ENCODE measurements around the gene HOXA6.

The HOXA6 gene

DNA sequence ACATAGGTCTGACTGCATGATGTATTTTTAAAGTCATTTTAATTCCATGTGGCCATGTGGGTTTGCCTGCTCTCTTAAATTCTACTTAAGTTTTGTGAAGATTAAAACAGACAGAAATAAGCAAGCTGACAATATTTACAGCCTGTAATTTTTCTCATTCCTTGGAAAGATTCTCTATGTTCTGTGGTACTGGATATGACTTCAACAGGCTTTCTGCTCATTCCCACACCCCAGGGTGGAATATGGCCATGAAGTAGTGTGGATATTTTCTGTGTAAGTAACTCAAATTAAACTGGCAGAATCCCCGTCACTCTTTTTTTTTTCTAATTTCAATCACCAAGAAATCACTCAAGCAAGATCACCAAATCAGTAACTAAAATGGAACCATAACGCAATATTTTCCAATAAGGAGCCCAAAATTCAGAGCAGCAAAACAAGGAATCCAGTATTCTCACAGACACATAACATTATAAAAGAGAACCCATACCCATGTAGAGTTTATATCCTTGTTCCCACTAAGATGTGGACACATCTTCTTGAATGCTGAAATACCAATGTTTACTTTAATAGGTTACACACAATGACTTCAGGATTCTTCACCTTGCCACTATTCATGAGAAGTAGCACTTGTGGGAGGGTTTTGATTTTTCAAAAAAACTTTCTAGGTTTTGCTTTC is 9.8 kb downstream of the HOXA6 start:
- no peak for DNase-seq (ENCODE audit: low spot score)

DNA sequence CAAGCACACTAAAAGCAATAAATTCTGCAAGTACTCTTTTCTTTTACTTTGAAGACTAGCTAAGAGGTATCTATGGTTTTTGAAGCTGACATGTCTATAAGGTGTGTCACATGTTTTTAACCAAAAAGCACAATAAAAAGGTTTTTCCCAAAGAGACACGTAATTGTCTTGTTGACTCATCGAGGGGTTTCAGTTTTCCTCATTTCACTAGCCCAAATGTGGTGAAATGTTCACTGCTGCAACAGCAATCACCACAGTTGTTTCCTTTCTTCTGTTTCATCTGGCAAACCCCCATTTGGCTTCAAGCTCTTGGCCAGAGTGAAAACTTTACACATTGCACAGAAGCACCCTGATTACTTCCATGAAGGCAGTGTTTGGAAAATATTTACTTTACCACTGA is 13.2 kb downstream of the HOXA6 start:
- peak; percentile 81 for DNase-seq (ENCODE audit: low spot score)

DNA sequence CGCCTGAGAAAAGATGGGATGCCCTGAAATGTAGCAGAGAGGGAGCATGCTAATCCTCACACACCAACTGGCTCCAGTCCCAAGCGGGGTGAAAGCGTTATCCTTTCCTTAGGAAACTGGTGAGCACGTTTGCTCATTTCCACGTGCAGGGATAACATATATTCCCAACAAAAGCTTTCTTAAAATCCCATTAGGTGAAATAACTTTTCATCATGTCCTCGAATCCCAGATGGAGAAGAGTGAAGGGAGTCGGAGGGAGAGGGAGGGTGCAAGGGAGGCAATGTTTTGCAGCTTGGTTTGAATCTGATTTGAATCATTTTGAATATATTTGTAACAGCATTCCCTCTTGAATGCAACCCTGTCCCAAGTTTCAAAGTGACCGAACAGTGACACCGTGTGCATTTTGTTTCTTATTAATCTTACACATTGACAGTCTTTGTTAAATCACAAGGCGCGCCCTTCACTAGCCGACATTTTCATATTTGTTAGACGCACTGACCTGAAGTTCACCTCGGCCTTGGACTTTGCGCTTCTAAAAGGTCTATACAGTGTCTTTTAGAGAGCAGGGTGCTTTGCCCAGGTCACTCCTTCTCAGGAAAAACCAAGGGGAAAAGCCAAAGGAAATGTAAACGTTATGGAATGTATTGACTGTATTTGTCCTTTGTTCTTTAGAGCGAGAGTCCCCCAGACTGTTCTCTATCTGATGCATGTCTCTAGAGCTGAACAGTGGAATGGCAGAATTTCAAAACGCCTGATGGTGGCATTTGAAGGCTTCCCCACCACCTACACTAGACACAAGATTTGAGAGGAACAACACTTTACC is 14.0 kb downstream of the HOXA6 start:
- DNase-seq (ENCODE audit: low spot score): no peak

DNA sequence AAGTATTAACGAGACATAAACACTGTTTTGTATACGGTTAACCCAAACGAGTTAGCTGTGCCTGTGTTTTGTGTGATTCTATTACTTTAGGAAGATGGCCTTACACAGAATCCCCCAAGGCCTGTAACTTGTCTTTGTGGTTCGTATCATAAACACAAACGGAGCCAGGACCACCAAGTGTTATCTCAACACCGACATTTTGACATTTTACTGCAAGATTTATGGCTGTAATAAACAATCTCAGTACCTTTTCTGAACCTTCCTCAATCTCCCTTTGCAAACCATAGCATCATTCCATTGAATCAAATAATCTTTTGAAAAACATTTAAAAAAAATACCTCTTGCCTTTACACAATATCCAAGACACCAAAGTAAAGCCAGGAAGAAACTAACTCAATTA is 14.6 kb downstream of the HOXA6 start:
- DNase-seq (ENCODE audit: low spot score): no peak

DNA sequence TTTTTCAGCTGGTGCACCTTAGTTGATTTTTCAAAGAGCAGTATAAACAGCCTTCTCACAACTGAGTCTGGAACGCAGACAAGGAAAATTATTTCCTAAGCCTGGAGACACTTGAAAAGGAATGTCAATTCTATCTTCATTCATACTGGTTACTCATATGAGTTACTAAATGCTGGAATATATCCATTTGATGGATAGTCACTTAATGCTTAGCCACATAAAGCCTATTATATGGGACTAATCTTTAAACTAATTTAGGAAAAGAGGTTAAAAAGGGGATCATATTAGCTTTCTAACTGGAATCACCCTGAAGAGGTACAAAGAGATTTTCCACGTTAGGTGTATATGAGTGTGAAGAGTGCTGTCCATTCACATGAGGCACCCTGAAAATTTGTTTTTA is 15.4 kb downstream of the HOXA6 start:
- DNase-seq (ENCODE audit: low spot score): no peak

DNA sequence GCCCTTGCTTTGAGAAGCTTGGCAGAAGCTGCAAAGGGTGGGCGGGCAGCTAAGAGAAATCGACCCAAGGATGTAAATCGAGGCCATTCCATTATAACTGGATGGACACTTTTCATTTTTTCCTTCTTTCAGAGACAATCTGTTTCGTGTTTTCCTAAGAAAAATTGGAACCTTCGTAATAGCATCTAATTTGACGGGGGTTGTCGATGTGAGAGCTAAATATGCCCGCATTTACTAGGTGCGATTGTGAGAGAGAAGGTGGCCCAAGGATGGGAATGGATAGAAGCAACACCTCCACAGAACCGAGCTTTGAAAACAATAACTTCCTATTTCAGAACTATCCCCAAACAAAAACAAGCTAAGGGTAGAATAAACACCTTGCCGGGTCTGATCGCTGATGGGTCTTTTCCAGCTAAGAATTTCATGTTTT is 16.2 kb downstream of the HOXA6 start:
- no peak for DNase-seq (ENCODE audit: low spot score)

DNA sequence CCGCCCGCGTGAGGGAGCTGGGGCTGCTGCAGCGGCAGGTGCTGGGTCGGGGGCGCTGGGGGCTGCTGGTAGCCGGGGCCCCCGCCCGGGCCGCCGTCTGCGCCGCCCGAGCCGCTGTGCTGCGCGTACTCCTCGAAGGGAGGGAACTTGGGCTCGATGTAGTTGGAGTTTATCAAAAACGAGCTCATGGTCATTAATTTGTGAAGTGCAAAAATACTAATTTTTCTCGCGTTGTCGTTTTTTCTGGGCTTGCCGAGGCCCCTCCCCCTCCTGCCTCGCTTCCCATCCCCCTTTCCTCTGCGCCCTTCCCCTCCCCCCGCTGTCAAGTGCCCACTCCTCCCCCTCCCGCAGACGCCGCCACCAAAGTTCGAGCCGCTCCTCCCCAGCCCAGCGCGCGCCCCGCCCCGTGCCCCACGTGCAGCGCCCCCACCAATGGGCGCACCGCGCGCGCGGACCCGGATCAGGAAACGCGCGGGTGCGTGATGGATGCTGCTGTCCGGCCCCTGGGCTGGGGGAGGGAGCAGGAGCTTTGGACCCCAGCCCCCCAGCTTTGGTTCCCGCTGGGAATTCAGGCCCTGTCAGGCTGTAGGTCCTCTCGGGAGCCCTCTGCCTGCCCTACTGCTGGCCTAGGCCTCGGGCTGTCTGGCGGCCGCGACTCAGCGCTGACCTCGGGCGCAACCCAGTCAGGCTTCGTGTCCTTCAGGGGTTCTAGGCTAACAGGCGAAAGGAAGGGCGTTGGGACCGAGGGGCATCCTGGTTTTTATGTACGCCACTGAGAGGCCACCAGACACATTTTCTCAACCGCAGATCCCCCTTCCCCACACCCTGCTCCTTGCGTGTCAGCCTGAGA is 16.8 kb downstream of the HOXA6 start, which contains the start of gene HOXA4:
Gene HOXA4, minus strand, starts transcription at position 218 of the 850 bp plus-strand sequence. Its CDS starts 24 bp downstream, at position 194.
- peak; percentile 60 for DNase-seq (ENCODE audit: low spot score)

DNA sequence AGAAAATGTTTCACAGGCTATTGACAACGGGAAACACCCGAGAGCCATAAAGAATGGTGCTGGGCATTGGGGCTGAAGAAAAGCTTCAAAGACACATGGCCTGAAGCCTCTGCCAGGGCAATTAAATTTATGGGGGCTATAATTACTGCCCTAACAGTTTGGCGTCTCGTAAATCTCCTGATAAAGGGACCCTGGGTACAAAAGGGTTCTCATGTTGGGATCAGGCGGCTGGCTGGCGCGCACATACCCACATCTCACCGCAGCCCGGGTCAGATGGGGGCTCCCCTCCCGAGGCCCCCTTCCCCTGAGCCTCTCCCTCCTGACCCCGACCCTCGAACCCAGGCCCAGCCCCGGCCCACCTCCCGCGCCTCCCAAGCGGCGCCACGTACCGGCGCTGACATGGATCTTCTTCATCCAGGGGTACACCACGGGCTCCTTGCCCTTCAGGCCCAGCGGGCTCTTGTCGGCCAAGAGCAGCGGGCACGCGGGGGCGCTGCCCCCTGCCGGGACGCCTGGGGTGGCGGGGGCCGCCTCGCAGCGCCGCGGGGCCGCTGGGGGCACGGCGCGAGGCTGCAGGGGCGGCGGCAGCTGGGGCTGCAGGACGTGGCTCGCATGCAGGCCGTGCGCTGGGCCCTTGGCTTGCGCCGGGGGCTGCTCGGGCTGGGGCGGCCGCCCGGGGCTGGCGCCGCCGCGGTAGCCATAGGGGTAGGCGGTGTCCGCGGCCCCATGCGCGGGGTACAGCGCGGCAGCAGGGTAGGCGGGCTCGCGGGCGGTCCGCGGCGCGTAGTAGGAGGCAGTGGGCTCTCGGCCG is 17.6 kb downstream of the HOXA6 start:
- no peak for DNase-seq (ENCODE audit: low spot score)

DNA sequence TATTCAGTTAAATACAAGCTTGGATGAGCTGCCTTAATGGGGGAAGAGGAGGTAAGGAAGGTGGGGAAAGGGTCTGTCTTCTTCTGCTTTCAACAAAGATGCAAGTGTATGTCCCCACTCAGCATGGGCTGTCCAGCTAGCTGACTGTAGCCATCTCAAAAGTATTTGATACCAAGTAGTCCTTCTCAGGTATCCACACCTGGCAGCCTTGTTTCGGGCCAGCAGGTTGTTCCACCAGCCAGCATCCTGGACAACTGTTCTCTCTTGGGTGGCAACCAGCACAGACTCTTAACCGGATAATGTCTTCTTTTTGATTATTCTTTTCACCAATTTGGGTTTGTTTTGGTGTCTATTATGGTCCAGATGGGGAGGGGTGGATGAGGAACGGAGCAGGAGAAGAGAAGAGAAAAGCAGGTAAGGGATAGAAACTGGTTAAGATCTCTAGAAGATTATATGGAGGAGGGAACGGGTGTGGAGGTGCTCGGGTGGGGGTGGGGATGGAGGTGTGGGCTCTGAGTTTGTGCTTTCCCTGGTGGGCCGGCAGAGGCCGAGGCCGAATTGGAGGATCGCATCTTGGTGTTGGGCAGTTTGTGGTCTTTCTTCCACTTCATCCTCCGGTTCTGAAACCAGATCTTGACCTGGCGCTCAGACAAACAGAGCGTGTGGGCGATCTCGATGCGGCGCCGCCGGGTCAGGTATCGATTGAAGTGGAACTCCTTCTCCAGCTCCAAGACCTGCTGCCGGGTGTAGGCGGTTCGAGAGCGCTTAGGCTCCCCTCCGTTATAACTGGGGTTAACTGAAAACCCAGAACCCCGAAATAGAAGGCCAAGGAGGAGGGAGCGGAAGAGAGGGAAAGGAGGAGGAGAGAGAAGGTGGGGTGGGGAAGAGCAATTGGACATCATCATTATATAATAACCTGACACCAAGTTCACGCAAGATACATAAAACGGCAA is 18.5 kb downstream of the HOXA6 start:
- no peak for DNase-seq (ENCODE audit: low spot score)

DNA sequence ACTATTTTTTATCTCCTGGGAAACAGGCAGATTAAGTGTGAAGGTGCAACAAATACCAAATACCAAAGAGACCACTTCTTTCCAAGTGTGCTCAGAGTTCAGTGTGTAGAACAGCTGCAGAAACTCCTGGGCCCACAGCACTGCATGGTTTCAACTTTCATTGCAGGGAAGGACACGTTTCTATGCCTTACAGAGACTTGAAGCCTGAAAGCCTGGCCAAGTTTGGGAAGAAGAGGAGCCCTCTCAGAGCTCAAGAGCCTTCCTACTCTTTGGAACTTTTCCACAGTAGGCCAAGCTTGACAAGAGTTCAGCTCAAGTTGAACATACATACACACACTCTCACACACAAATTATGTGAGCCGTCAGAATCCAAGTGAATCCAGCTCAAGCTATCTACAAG is 19.5 kb downstream of the HOXA6 start:
- no peak for DNase-seq (ENCODE audit: low spot score)

DNA sequence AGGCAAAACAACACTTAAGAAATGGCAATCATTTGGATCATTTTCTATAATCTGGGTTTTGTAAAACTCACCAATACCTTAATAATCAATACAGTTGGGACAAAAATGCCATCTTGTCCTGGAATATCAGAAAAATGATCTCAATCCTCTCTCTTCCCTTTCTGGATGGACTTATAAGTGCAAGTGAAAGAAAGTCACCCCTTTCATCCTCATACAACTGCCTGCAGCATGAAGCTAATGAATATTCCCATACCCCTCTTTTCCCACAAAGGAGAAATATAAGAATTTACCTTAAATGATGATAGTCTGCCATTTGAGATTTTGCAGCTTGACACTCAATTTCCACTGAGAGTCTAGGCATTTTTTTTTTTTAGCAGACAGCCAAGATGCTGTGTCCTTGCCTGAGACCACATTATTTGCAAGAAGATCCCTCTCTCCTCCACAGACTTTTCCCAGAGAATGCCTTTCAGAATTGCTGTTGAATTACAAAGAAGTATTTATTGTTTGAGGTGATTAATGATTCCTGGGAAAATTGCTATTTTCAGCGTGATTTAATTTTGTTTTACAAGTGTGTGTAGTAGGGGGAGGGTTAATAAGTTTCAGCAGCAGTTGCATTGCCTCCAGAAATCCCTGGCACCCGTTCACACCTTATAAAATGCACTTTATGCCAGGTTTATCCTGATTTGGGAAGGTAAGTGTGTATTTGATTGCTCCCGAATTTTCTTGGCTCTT is 20.8 kb downstream of the HOXA6 start:
- no peak for DNase-seq (ENCODE audit: low spot score)

DNA sequence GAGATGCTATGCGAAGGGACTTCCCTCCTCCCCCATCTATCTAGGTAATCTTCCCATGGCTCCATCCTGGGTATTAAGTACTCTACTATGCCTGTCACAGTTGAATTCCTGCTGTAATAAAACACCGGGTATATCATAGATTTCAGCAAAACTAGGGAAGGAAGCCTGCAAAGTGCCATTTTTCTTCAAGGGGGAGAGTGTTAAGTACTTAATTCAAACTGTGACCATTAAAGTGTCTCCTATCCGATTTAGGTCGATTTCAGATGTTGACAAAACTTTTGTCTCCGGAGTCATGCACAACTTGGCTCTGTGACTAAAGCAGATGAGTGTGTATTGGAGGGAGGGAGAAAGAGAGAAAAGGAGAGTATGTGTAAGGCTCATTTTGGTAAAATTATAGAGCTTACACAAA is 21.6 kb downstream of the HOXA6 start:
- DNase-seq (ENCODE audit: low spot score): no peak

DNA sequence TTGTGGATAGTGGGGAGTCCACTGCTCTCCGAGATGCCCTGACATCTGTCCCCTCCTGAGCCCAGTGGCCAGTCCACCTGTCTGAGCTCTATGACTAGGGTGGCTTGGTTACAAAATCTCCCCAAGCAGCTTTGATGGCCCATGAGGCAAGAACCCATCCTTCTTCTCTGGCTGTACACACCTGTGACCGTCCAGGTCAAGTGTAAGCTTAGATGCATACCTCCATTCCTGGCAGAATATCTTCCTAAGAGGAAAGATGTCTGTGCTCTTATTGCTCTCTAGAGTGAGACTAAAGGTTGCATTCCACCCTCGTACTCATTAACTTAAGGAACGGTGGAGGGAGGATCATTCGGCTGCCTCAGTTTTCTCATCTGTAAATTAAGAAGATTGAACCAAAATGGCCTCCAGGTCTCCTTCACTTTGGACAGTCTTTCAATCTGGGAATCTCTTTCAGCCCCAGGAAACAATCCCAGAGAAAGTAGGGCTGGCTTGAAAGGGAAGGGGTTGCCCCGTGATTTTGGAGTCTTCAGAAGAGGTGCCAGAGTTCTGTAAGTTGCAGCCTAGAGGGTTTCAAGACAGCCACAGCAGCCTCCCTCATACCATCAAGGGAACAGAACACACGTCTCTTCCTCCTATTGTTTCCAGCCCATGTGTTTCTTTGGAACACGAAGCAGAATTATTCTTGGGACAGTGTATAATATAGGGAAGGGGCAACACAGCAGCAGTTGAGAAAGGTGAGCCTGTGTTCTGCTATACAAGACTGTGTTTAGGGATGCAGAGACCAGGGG is 22.5 kb downstream of the HOXA6 start:
- DNase-seq (ENCODE audit: low spot score): no peak

DNA sequence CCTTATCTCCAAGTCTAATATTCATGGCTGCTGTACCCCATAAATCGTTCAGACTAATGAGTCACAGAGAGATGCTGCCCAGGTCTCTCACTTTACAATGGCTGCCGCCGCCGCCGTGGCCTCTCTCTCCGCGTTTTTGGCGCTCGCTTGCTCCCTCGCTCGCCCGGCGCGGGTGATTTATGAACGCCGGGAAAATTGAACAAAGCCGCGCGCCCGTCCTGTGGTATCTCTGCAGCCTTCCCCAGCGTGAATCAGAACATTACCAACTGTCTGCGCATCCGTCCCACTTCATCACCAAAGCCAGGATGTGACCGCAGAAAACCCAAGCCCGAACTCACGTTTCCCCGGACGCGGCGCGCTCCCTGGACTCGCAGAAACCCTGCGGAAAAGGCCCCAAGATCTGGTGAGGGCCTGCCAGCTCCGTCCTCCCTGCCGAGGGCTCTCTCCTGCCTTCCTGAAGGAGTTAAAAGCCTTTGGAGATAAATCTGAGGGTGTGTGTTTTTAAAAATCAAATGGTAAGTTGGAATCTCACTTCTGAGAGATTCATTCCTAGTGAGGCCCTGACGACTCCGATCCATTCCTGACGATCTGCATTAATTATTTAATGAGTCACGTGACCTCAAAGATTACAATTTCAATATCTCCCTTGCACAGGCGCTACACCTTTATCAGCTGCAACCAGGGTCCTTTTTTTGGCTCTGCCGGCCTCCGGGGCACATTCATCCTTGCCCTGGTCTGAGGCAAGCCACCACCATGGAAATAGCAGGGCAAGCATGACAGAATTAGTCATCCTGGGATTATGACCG is 23.3 kb downstream of the HOXA6 start:
- no peak for DNase-seq (ENCODE audit: low spot score)

DNA sequence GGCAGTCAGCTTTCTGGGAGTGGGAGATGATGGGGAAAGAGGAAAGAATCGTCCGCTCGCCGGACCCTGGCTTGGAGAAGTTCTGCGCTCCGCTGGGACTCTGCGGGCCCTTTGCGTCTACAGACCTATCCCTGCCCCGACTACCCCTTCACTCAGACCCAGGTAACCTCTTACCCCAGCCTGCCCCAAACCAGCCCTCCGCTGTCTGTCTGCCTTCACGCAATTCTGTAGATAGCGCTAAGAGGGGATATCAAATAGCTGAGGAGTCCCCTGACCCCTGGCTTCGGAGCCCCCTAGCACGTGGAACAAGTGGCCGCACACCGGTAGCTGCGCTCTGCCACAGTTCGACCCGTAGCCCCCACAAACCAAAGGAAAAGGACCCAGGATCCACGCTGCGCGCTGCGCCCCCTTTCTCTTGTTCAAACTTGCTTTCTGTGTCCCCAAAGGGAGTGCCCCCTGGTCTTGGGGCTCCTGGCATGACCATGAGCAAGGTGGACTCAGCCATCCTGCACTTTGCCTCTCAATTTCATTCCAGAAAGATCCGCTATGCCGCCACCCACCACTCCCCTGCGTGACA is 24.0 kb downstream of the HOXA6 start:
- DNase-seq (ENCODE audit: low spot score): no peak

DNA sequence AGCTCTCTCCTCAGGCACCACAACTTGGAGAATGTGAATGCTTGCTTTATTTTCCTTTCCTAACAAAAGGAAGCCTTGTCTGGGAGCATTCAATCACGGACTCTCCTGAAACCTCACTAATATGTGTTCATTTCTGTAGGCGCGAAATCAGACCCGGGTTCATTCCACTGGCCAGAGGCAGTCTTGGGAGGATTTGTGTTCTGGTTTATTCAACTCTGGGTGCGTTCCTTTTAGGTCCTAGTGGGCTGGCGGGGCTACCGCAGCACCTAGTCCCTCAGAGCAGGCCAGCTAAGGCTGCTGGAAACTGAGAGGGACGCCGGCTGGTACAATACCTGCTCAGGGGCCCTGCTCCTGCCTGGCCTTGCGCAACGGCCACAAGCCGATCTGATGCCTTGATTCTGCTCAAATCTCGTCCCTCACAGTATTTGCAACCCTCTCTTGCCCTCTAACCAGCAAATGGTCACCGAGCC is 24.5 kb downstream of the HOXA6 start:
- DNase-seq (ENCODE audit: low spot score): no peak

DNA sequence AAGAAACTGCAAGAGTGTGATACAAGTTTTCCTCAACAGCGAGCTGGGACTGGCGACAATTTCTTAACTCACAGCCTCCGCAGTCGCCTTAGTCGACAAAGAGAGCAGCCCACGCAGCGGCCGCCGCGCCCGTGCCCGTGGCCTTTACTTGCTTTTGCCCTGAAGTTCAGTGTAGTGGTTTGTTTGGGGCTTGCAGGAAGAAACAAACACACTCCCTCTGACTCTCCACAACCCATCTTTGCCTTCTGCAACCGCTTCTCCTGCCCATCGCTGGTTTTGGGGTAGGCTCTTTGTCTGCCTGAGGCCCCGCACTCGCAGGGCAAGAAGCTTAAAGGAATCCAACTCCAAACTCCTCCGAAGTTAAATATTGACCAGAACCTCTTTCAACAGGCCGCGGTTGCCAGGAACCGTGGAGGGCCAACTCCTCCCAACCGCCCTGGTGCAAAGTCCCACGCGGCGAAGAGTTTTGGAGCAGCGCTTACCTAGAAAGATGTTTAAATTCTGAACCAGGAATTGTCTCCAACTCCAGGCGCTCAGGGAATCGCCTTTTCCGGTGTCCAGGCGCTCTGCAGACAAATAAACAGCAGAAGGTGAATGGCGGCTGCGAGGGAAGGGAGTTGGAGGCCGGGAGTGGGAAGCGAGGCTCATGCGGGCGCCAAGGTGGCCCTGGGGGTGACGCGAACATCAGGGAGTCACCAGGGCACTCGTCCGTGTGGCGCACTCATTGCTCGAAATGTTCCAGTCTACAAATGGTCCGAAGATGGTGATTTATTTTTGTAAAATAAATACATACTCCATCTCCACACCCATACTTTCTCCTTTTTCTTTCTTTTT is 25.3 kb downstream of the HOXA6 start:
- DNase-seq (ENCODE audit: low spot score): no peak

All from activated CD4-positive, alpha-beta T cell treated with anti-CD3 and anti-CD28 coated beads, Interleukin-2, Interleukin-4, amounts not matched to agents 100 ng/mL and 50 ng/mL, durations not matched to agents 16 hours and 8 hours (primary cell).